Measurements from ENCODE around the gene CDK11A. TPM values are rescaled to one million over a fixed set of nuclear protein-coding genes. Genes with fewer than 3 reads are reported as not detected.
A peak's percentile ranks its signal among the peaks of the same experiment; 100 is the strongest.

CDK11A gene
- total and polyA plus RNA-seq, 2 of the 8 experiments (the other 6 are each of a cell fraction or from before 2014, with no cell fraction given) = 15.0 to 45.6 TPM

- no peak for FAIRE-seq
- peak in 1 of 2 experiments; percentile 88 for DNase-seq (ENCODE audit: low read depth in 1 of 2, low spot score in 2 of 2)
- H3K9ac ChIP-seq (replicated peaks in 1 of 4; ENCODE audit: extremely low read depth in 1 of 4, low read depth in 3 of 4, low read length in 3 of 4) = no peak overlapping the region; a peak in 1 of 7 replicates
- TF ChIP-seq ASH2L (IDR thresholded peaks at IDR 0.05; ENCODE audit: low read length) (no peak), CHD1 (IDR thresholded peaks at IDR 0.05; ENCODE audit: low read depth, low read length) (no peak), BCL11A (IDR thresholded peaks at IDR 0.05; ENCODE audit: low read depth in 2 of 2, low read length in 2 of 2) (no peak), CHD2 (IDR thresholded peaks at IDR 0.05; ENCODE audit: low read length) (no peak), POU5F1 (IDR thresholded peaks at IDR 0.05; ENCODE audit: low read depth, low read length) (no peak), CTCF (IDR thresholded peaks at IDR 0.05; ENCODE audit: control extremely low read depth in 1 of 3, insufficient read depth in 1 of 3, low read depth in 1 of 3, low read length in 3 of 3) (peak; percentile 62 to 85 (median 75)), EGR1 (IDR thresholded peaks at IDR 0.05; ENCODE audit: borderline replicate concordance, low read depth, low read length) (no peak), SP2 (IDR thresholded peaks at IDR 0.05; ENCODE audit: low read length) (no peak), CBX8 (IDR thresholded peaks at IDR 0.05; ENCODE audit: borderline replicate concordance, low read depth, low read length) (no peak), RAD21 (IDR thresholded peaks at IDR 0.05 in 1 of 2, conservative IDR thresholded peaks at IDR 0.05 in 1 of 2; ENCODE audit: low read depth in 2 of 2, low read length in 2 of 2) (peak; percentile 46 to 55), GABPA (IDR thresholded peaks at IDR 0.05; ENCODE audit: borderline replicate concordance, insufficient read depth, low read length) (peak; percentile 15; the same call in 1 of the 2 replicates), CREB1 (IDR thresholded peaks at IDR 0.05) (peak; percentile 48)
These were observed 58.3 kb downstream of the CDK11A start for GRCh38 chr1:1665815-1666251.

More at GRCh38 chr1:1665815-1666251, 58.3 kb downstream of the CDK11A start:
- no peak overlapping the region for H3K27ac ChIP-seq (ENCODE audit: low read depth, low read length)
- H3K4me3 ChIP-seq (ENCODE audit: extremely low read depth in 1 of 4, insufficient read depth in 2 of 4, low read depth in 3 of 4, low read length in 4 of 4) = no peak overlapping the region
- no peak overlapping the region for H2AK5ac ChIP-seq (ENCODE audit: low read depth, low read length)
- no peaks in the 10 kb centered on the region for H3K79me2 ChIP-seq (ENCODE audit: control insufficient read depth in 1 of 2, insufficient read depth in 2 of 2, low read length in 2 of 2)
- H4K8ac ChIP-seq (ENCODE audit: extremely low read depth, insufficient read depth, low read length) = no peak overlapping the region
- H2BK12ac ChIP-seq (ENCODE audit: low read depth, low read length) = no peak overlapping the region
- no peaks in the 10 kb centered on the region for H3K23me2 ChIP-seq (ENCODE audit: low read depth, low read length)
- no peak overlapping the region for H4K91ac ChIP-seq (replicated peaks; ENCODE audit: insufficient read length, low read length)
- POLR2A ChIA-PET (ENCODE audit: partially characterized antibody) = interaction anchor here (0.9 to 1.6 kb wide), 5 partner anchors 10 to 18 kb away, joined by 3 to 5 read pairs (median 4); no protein-coding TSS in a partner anchor
- H4K20me1 ChIP-seq (replicated peaks in 1 of 2; ENCODE audit: control insufficient read depth in 1 of 2, insufficient read depth in 2 of 2, low read length in 2 of 2) = peaks cover 0 to 5% of the 10 kb centered on the region in 2 experiments
- H3K23ac ChIP-seq (ENCODE audit: insufficient read length) = no peak overlapping the region
- no peaks in the 10 kb centered on the region for H3K27me3 ChIP-seq (replicated peaks in 1 of 4; ENCODE audit: control insufficient read depth in 3 of 4, extremely low read depth in 1 of 4, insufficient read depth in 3 of 4, low read length in 3 of 4)
- no peak overlapping the region for H3K14ac ChIP-seq (ENCODE audit: insufficient read length)
- H2BK20ac ChIP-seq (ENCODE audit: low read length) = no peak overlapping the region
- CTCF ChIA-PET (ENCODE audit: partially characterized antibody) = interaction anchor here (0.6 to 2.2 kb wide), 13 partner anchors 12 to 402 kb away, joined by 3 to 10 read pairs (median 3); no protein-coding TSS in a partner anchor
- no peaks in the 10 kb centered on the region for H3K9me3 ChIP-seq (ENCODE audit: insufficient read depth in 2 of 2, low read depth in 1 of 2, low read length in 1 of 2)
- H3K4me2 ChIP-seq (ENCODE audit: insufficient read depth in 1 of 2, low read depth in 2 of 2, low read length in 2 of 2) = no peak overlapping the region
- H3K36me3 ChIP-seq (ENCODE audit: control insufficient read depth in 2 of 4, insufficient read depth in 4 of 4, low read length in 3 of 4) = peaks cover 0 to 24% (median 13%) of the 10 kb centered on the region in 4 experiments; a peak in 5 of 8 replicates
- WGBS, 2 experiments (ENCODE audit: extremely low coverage in 1 of 2, insufficient coverage in 1 of 2, insufficient read length in 1 of 2, insufficient replicate concordance in 2 of 2, low coverage in 1 of 2, low lambda C conversion rate in 2 of 2, missing lambda C conversion rate in 1 of 2) = 90% methylated on average over 23 of the region's 25 CpGs; no CpG with 5 or more reads in 1 of the 2 experiments
- no peaks in the 10 kb centered on the region for H3K79me1 ChIP-seq (ENCODE audit: low read depth, low read length)
- no peak overlapping the region for H2AFZ ChIP-seq (ENCODE audit: low read length)
- no peak overlapping the region for H3K18ac ChIP-seq (ENCODE audit: extremely low read depth, low read length)
- no peak overlapping the region for H2BK120ac ChIP-seq (replicated peaks; ENCODE audit: low read depth, low read length)
- no peak overlapping the region for H2BK5ac ChIP-seq (ENCODE audit: low read depth, low read length)
- no peak overlapping the region for H2BK15ac ChIP-seq (ENCODE audit: low read length)
- no peak overlapping the region for H3K4ac ChIP-seq (replicated peaks; ENCODE audit: insufficient read length, low read depth, low read length)
- H3K4me1 ChIP-seq (replicated peaks in 1 of 4; ENCODE audit: control insufficient read depth in 3 of 4, insufficient read depth in 4 of 4, low read length in 3 of 4) = no peaks in the 10 kb centered on the region
- no peak overlapping the region for H4K5ac ChIP-seq (ENCODE audit: insufficient read length, low read depth, low read length)
- H3K56ac ChIP-seq (replicated peaks; ENCODE audit: insufficient read length, low read depth, low read length) = no peak overlapping the region
